Measurements from ENCODE around the gene LAGE3.
A peak's percentile ranks its signal among the peaks of the same experiment; 100 is the strongest.

The LAGE3 gene

GRCh38 chrX:154476821-154477220, 2.3 kb downstream of the LAGE3 start:
- no peak for DNase-seq (ENCODE audit: low spot score)

GRCh38 chrX:154473683-154474082, 5.4 kb downstream of the LAGE3 start:
- no peak for DNase-seq (ENCODE audit: low spot score)

DNA sequence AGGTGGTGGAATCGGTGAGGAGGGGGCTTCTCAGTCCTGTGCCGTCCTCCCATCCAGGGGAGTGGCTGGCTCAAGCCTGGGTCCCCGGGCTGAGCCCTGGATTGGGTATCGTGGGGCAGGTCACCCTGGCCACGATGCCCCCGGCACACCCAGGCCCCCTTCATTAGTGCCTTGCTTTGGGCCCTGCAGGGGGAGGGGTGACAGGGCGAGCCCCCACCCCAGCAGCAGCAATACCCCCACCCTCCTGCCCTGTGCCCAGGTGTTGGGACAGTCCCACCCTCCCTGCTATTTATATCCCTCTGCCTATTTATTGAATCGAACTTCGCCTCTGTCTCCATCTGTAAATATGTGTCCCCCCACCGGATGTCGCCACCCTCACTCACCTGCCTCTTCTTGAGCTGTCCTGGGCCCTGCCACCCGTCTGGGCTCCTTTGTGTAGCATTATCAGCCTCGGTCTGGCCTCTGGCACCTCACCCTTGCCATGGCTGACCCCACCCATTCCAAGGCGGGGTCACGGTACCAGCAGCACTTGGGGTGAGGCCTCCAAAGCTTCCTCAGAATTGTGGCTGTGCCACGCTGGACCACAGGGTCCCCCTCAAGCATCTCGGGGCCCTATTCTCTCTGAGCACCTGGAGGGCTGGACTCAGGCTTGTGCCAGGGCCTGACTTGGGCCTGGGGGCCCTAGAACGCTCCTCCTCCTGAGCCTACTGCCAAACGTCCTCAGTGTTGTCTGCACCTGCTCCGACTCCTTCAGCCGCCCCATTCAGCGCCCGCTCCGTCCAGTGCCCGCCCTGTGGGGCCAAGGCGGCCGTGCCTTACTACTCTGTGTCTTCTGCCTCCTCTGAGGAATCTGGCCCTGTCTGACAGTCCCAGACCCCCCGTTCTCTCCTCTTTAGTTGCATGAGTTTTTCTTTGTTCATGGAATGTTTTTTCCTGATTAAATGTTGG, 6.1 kb downstream of the LAGE3 start:
- peak; percentile 69 for DNase-seq (ENCODE audit: low spot score)

DNA sequence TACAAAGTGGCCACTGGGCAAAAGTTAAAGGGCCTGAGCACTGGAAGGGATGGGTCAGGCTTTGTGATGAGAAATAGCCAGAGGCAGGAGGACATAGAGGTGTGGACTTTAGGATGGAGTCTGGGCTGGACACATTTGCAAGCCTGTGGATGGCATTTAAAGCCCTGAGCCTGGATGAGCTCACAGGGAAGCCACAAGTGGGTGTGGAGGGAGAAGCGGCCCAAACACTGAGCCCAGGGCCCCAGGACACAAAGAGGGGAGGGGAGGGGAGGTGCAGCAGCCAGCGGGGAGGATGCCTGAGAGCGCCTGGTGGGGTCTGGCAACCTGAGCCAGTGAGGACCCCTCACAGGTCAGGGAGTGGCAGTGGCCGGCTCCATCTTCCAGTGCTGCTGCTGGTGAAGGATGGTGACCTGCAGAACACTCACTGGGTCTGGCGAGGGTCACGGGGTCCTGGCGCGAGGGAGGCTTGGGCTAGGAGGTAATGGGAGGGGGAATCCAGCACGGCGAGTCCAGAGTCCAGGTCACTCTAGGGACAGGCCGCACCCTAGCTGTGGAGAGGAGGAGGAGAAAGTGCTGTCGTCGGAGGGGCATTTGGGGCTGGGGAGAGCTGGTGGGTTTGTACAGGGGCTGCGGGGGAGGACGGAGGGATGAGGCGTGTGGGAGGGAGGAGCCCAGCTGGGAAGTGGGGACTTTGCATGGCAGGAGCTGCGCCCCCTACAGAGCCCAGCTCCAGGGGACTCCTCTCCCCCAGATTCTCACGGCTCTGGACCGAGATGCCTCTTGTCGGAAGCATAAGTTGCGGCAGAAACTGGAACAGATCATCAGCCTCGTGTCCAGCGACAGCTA, 7.0 kb downstream of the LAGE3 start:
- DNase-seq (ENCODE audit: low spot score), result no peak

- DNase-seq (ENCODE audit: low spot score), result peak; percentile 7
Observed at GRCh38 chrX:154470914-154471568, 8.0 kb downstream of the LAGE3 start.

GRCh38 chrX:154470434-154470833, 8.6 kb downstream of the LAGE3 start:
- DNase-seq (ENCODE audit: low spot score), result no peak

DNA sequence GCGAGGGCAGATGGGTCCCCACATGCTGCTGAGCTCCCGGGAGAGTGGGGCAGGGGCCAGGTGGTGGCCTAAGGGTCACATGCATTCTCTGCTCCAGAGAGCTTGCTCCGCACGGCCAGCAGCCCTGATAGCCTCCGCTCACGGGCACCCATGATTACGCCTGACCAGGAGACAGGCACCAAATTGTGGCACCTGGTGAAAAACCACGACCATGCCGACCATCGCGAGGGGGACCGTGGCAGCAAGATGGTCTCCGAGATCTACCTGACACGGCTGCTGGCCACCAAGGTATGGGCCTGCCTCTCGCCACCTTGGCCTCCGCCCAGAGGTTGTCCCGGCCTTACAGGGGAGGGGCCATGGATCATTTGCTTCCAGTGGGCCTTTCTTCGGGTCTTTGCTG, 9.2 kb downstream of the LAGE3 start:
- DNase-seq (ENCODE audit: low spot score), result no peak

DNA sequence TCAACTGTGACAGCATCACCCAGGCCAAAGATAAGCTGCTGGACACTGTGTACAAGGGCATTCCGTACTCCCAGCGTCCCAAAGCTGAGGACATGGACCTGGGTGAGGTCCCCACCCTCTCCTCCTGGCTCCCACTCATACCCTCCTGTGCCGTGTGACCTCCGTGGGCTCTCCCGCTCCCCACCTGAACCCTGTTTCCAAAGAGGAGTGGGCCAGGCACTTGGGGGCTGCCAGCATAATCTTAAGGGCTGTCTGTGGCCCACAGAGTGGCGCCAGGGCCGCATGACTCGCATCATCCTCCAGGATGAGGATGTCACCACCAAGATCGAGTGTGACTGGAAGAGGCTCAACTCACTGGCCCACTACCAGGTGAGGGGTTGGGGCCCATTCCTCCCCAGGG, 10.0 kb downstream of the LAGE3 start:
- DNase-seq (ENCODE audit: low spot score), result no peak

DNA sequence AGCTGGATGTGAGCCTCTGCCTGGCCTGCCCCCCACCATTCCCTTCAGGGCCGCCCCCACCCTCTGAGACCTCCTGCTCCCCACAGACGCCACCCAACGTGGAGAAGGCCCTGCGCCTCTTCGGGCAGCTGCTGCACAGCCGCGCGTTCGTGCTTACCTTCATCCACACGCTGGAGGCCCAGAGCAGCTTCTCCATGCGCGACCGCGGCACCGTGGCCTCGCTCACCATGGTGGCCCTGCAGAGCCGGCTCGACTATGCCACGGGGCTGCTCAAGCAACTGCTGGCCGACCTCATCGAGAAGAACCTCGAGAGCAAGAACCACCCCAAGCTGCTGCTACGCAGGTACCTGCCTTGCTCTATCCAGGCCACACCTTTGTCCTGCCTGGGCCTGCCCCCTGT, 10.9 kb downstream of the LAGE3 start:
- DNase-seq (ENCODE audit: low spot score), result no peak

GRCh38 chrX:154467556-154467955, 11.5 kb downstream of the LAGE3 start:
- DNase-seq (ENCODE audit: low spot score), result no peak

DNA sequence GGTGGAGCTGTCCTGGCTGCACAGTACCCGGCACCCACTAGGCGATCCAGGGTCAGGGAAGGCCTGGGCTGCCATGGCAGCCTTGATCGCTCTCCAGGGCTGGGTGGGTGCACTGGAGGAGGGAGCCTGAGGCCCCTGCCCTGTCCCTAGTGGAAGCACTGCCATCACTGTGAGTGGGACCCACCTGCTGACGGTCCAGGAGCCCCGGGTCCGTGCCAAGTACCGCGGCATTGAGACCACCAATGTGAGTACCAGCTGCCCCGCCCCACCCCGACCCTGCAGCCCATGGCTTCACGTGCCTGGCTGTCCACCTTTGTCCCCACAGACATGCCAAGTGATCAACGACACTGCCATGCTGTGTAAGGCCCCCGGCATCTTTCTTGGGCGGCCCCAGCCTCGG, 12.2 kb downstream of the LAGE3 start:
- DNase-seq (ENCODE audit: low spot score), result no peak

DNA sequence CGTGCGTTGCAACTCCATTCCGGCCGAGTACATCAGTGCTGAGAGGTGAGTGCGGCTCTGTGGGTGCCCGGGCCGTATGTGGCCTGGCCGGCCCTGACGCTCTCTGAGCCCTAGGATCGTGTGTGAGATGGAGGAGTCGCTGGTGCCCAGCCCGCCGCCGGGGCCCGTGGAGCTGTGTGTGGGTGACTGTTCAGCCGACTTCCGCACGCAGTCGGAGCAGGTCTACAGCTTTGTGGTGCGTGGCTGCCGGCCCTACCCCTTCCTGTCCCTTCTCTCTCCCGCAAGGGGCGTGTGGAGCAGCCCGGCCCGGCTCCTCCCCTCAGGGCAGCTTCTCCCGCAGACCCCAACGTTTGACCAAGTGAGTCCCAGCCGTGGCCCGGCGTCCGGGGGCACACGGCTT, 13.0 kb downstream of the LAGE3 start:
- no peak for DNase-seq (ENCODE audit: low spot score)

DNA sequence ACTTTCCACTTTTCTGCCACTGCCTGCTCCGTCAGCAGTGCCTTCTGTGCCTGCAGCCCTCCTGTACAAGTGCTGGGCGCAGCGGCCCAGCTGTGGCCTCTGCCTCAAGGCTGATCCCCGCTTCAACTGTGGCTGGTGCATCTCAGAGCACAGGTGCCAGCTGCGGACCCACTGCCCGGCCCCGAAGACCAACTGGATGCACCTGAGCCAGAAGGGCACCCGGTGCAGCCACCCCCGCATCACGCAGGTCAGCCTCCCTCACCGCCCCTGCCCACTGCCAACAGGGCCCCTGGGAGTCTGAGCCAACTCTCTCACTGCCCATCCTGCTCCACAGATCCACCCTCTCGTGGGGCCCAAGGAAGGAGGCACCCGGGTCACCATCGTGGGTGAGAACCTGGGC, 13.5 kb downstream of the LAGE3 start:
- DNase-seq (ENCODE audit: low spot score), result no peak

DNA sequence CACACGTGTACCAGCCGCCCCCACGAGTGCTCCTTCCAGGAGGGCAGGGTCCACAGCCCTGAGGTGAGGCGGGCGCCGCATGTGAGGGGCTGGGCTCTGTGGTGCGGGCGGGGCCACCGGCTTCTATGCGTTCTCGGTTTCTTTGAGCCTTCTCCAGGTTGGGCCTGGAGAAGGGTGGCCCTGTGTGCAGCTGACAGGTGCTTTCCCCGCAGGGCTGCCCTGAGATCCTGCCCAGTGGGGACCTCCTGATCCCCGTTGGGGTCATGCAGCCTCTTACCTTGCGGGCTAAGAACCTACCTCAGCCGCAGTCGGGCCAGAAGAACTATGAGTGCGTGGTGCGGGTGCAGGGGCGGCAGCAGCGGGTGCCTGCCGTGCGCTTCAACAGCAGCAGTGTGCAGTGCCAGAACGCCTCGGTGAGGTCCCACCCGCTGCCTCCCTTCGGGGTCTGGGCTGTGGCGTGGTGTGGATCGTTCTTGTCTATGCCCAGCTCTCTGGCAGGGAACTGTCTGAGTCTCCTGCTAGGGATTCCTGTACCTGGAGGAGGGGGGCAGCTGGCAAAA, 14.2 kb downstream of the LAGE3 start:
- DNase-seq (ENCODE audit: low spot score), result no peak

- no peak for DNase-seq (ENCODE audit: low spot score)
Observed at GRCh38 chrX:154463611-154464220, 15.4 kb downstream of the LAGE3 start.

DNA sequence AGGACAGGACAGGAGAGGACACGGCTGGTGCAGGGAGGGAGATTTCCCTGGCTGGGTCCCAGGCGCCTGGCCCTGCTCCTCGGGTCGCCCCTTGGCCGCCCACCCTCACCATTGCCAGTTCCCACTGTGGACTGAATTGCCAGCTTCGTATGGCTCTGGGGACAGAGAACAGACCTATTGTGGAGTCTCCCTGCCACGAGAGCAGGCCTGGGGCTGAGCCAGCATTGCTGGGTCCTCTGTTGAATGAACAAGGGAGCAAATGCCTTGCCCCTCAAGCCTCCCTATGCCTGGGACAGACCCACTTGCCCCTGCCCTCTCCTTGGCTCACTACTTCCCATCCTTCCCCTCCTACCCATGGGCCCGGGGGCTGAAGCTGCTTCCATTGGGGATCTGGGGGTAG, 16.7 kb downstream of the LAGE3 start:
- DNase-seq (ENCODE audit: low spot score), result no peak

- DNase-seq (ENCODE audit: low spot score), result no peak
Observed at GRCh38 chrX:154460326-154460725, 18.8 kb downstream of the LAGE3 start.

- DNase-seq (ENCODE audit: low spot score), result no peak
Observed at GRCh38 chrX:154459832-154460231, 19.2 kb downstream of the LAGE3 start.

GRCh38 chrX:154458954-154459778, 19.9 kb downstream of the LAGE3 start:
- peak; percentile 46 for DNase-seq (ENCODE audit: low spot score)

- no peak for DNase-seq (ENCODE audit: low spot score)
Observed at GRCh38 chrX:154458116-154458953, 20.7 kb downstream of the LAGE3 start, which contains the start of gene PLXNA3. Gene PLXNA3 (plus strand): TSS chrX:154458281. CDS start chrX:154460184, 1,903 bp downstream.
